HCT116 (cell line): Measurements from ENCODE around the gene MYLK4. TPM values are rescaled to one million over a fixed set of nuclear protein-coding genes. Genes with fewer than 3 reads are reported as not detected.

Experiments used
- ATAC-seq: fragments of 200-7000 bp; cut with Tn5 transposase; 2 replicates; pipeline ENCODE4 v1.9.1; 2020; ENCODE audit warnings: mild to moderate bottlenecking, moderate library complexity
- BruUV-seq: library from RNA; stranded (reverse); fragments of 400-500 nt; replicated peaks from 2 replicates; lab custom pipeline; 2021; lab: Mats Ljungman, UMichigan
- CTCF ChIA-PET: fragments of 300-600 bp; sonication (Branson Sonifier 250); formaldehyde crosslinking; loops from one replicate; lab custom pipeline; 2021; ENCODE audit warnings: antibody characterized with exemption; lab: Charles Lee
- POLR2A ChIA-PET: fragments of 300-600, 350-600 bp; sonication (Branson Sonifier 250); formaldehyde crosslinking; loops from one replicate; lab custom pipeline; 2021; ENCODE audit warnings: antibody characterized with exemption; lab: Charles Lee
- RAD21 ChIA-PET, 2 experiments: fragments of 300-600 bp; sonication (Branson Sonifier 250); formaldehyde crosslinking; loops; one replicate each; lab custom pipeline; 2023; ENCODE audit warnings: low total read pairs in 2 of 2; ENCODE audit not compliant: uncharacterized antibody in 2 of 2, unreplicated experiment in 2 of 2, low non-redundant PET in 1 of 2; lab: Charles Lee
- DNase-seq: peaks from one replicate; pipeline ENCODE4 v3.0.0-alpha.2; 2010; ENCODE audit warnings: low read depth, low spot score
- H2AFZ ChIP-seq: fragments of 200-600 bp; shearing (Covaris generic), sonication (generic); 2 replicates; pipeline ENCODE4 v1.6.1; 2017; ENCODE audit warnings: low read depth, mixed run types, mixed read lengths, antibody characterized with exemption, low read length; ENCODE audit not compliant: poor library complexity, severe bottlenecking
- H3K27ac ChIP-seq: 2 replicates; pipeline ENCODE4 v1.5.1; 2012; ENCODE audit warnings: low read depth, low read length
- H3K27me3 ChIP-seq: fragments of 200-600 bp; sonication (generic); 2 replicates; pipeline ENCODE4 v1.6.1; 2016; ENCODE audit warnings: mixed run types, low read length, mixed read lengths; ENCODE audit not compliant: insufficient read depth
- H3K36me3 ChIP-seq, 2 experiments: fragments of 200-500 bp in 1 of 2; fragments of 200-600 bp in 1 of 2; sonication (Bioruptor generic) in 1 of 2; sonication (generic) in 1 of 2; 2 replicates each; pipeline versions ENCODE4 v1.5.1 to v1.6.1; 2014 to 2016; ENCODE audit warnings: low read length in 2 of 2, inconsistent platforms in 1 of 2, mixed read lengths in 1 of 2, mixed run types in 1 of 2; ENCODE audit not compliant: insufficient read depth in 2 of 2, control insufficient read depth in 1 of 2
- H3K4me1 ChIP-seq, 2 experiments: fragments of 200-600 bp in 1 of 2; sonication (generic) in 1 of 2; 2 replicates each; pipeline versions ENCODE4 v1.5.1 to v1.6.1; 2012 to 2017; ENCODE audit warnings: low read length in 2 of 2, inconsistent platforms in 1 of 2, mild to moderate bottlenecking in 1 of 2, mixed read lengths in 1 of 2, mixed run types in 1 of 2, moderate library complexity in 1 of 2; ENCODE audit not compliant: insufficient read depth in 2 of 2, control insufficient read depth in 1 of 2
- H3K4me2 ChIP-seq: fragments of 200-600 bp; sonication (generic); 2 replicates; pipeline ENCODE4 v1.6.1; 2017; ENCODE audit warnings: mixed run types, low read length, mixed read lengths
- H3K4me3 ChIP-seq, 2 experiments: fragments of 200-600 bp in 1 of 2; sonication (generic) in 1 of 2; replicated peaks in 1 of 2; 2 replicates each; pipeline ENCODE4 v1.5.1; 2011 to 2016; ENCODE audit warnings: low read length in 2 of 2, control low read depth in 1 of 2, low read depth in 1 of 2, mild to moderate bottlenecking in 1 of 2, mixed read lengths in 1 of 2, mixed run types in 1 of 2
- H3K79me2 ChIP-seq: fragments of 200-600 bp; sonication (generic); 2 replicates; pipeline ENCODE4 v1.6.1; 2017; ENCODE audit warnings: mild to moderate bottlenecking, mixed run types, low read length, moderate library complexity, mixed read lengths; ENCODE audit not compliant: insufficient read depth
- H3K9ac ChIP-seq: fragments of 200-600 bp; sonication (generic); 2 replicates; pipeline ENCODE4 v1.6.1; 2016; ENCODE audit warnings: low read length, mixed read lengths
- H3K9me2 ChIP-seq: fragments of 200-600 bp; sonication (generic), shearing (Covaris generic); 2 replicates; pipeline ENCODE4 v1.6.1; 2017; ENCODE audit warnings: mixed run types, mild to moderate bottlenecking, moderate library complexity; ENCODE audit not compliant: insufficient read depth
- H3K9me3 ChIP-seq, 2 experiments: fragments of 200-500 bp in 1 of 2; fragments of 200-600 bp in 1 of 2; sonication (Bioruptor generic) in 1 of 2; sonication (generic) in 1 of 2; 2 replicates each; pipeline ENCODE4 v1.6.1; 2014 to 2017; ENCODE audit warnings: low read length in 2 of 2, mixed read lengths in 2 of 2, inconsistent platforms in 1 of 2, low read depth in 1 of 2, mild to moderate bottlenecking in 1 of 2, mixed run types in 1 of 2, moderate library complexity in 1 of 2; ENCODE audit not compliant: control insufficient read depth in 1 of 2, insufficient read depth in 1 of 2
- H4K20me1 ChIP-seq: fragments of 200-600 bp; sonication (generic), shearing (Covaris generic); 2 replicates; pipeline ENCODE4 v1.6.1; 2017; ENCODE audit warnings: mixed run types, mild to moderate bottlenecking, moderate library complexity; ENCODE audit not compliant: insufficient read depth
- CBX3 ChIP-seq: IDR thresholded peaks from 2 replicates; pipeline ENCODE4 v1.6.1; 2012; ENCODE audit warnings: low read depth
- EGR1 ChIP-seq: IDR thresholded peaks from 2 replicates; pipeline ENCODE4 v1.6.1; 2012; ENCODE audit warnings: low read depth
- ELF1 ChIP-seq: IDR thresholded peaks from 2 replicates; pipeline ENCODE4 v1.6.1; 2012; ENCODE audit warnings: low read depth, borderline replicate concordance
- EZH2 ChIP-seq: fragments of 200-600 bp; sonication (generic); IDR thresholded peaks from 2 replicates; pipeline ENCODE4 v1.6.1; 2017; ENCODE audit warnings: antibody characterized with exemption, mixed run types
- FOSL1 ChIP-seq: IDR thresholded peaks from 2 replicates; pipeline ENCODE4 v1.6.1; 2012; ENCODE audit warnings: low read depth
- POLR2A ChIP-seq: IDR thresholded peaks from 2 replicates; pipeline ENCODE4 v1.7.0; 2011; ENCODE audit warnings: borderline replicate concordance; ENCODE audit not compliant: insufficient read depth, insufficient read length; ENCODE audit errors: extremely low read depth
- POLR2AphosphoS5 ChIP-seq: IDR thresholded peaks from 2 replicates; pipeline ENCODE4 v1.6.1; 2011; ENCODE audit warnings: mild to moderate bottlenecking, low read depth, low read length, moderate library complexity
- SIN3A ChIP-seq: IDR thresholded peaks from 2 replicates; pipeline ENCODE4 v1.6.1; 2012; ENCODE audit warnings: low read depth
- SRF ChIP-seq: IDR thresholded peaks from 2 replicates; pipeline ENCODE4 v1.6.1; 2012; ENCODE audit warnings: low read depth
- ZNF274 ChIP-seq: fragments of 200-500 bp; sonication (Bioruptor generic); IDR thresholded peaks from 2 replicates; pipeline ENCODE4 v1.6.1; 2014; ENCODE audit warnings: mild to moderate bottlenecking, low read depth, low read length, inconsistent platforms
- intact Hi-C: fragments of 100-400 bp; cut with micrococcal nuclease; formaldehyde crosslinking; loops from 2 replicates; pipeline ENCODE4 v1.10.0; 2022
- total RNA-seq: library from RNA; stranded (reverse); gene quantifications from one replicate; pipeline ENCODE4 v1.2.1, GENCODE V29; 2021; ENCODE audit not compliant: unreplicated experiment
- TF ChIP-seq, protein P1 (sequence below), 3 experiments: fragments of 200-600 bp in 1 of 3; sonication (generic) in 1 of 3; IDR thresholded peaks in 2 of 3; conservative IDR thresholded peaks in 1 of 3; 2 replicates each; pipeline ENCODE4 v1.5.1; 2012 to 2017; ENCODE audit warnings: low read depth in 2 of 3, low read length in 2 of 3, antibody characterized with exemption in 1 of 3, borderline replicate concordance in 1 of 3, control low read depth in 1 of 3, mild to moderate bottlenecking in 1 of 3, mixed read lengths in 1 of 3, mixed run types in 1 of 3, moderate library complexity in 1 of 3; ENCODE audit not compliant: insufficient read depth in 1 of 3
- TF ChIP-seq, protein P2 (sequence below): IDR thresholded peaks from 2 replicates; pipeline ENCODE4 v1.6.1; 2012
- TF ChIP-seq, protein P3 (sequence below): IDR thresholded peaks from 2 replicates; pipeline ENCODE4 v1.6.1; 2012; ENCODE audit warnings: low read depth

Gene MYLK4
- total RNA-seq, 1 experiment from 2014 or later = 0.27 TPM

DNA sequence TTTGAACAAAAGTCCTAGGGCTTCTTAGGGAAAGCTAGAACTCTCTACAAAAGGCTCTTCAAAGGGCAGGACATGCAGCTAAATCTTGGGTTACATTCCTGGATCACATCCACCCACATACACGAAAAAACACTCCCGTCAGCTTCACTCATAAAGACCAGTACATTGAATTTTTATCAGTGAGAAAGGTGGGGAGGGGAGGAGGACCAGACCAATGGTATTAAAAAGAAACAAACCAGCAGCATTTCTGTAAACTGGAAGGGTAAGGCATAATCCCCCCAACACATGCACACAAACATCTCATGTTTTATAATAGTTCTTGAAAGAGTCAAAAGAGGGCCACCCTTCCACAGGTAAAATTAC, 31.6 kb downstream of the MYLK4 start:
- peaks cover 0 to 5% of the 10 kb centered on the region in 2 experiments; a peak in 2 of 4 replicates for H3K4me1 ChIP-seq
- H4K20me1 ChIP-seq = no peaks in the 10 kb centered on the region
- H3K79me2 ChIP-seq = no peaks in the 10 kb centered on the region
- H3K9me3 ChIP-seq = no peaks in the 10 kb centered on the region
- ChIA-PET CTCF (no interaction called here), RAD21 (no interaction called here), POLR2A (no interaction called here)
- no peaks in the 10 kb centered on the region for H3K27me3 ChIP-seq
- BruUV-seq = no TSS peak
- ATAC-seq (no peak), DNase-seq (no peak)
- H3K4me2 ChIP-seq = no peak overlapping the region
- TF ChIP-seq, protein P1, sequence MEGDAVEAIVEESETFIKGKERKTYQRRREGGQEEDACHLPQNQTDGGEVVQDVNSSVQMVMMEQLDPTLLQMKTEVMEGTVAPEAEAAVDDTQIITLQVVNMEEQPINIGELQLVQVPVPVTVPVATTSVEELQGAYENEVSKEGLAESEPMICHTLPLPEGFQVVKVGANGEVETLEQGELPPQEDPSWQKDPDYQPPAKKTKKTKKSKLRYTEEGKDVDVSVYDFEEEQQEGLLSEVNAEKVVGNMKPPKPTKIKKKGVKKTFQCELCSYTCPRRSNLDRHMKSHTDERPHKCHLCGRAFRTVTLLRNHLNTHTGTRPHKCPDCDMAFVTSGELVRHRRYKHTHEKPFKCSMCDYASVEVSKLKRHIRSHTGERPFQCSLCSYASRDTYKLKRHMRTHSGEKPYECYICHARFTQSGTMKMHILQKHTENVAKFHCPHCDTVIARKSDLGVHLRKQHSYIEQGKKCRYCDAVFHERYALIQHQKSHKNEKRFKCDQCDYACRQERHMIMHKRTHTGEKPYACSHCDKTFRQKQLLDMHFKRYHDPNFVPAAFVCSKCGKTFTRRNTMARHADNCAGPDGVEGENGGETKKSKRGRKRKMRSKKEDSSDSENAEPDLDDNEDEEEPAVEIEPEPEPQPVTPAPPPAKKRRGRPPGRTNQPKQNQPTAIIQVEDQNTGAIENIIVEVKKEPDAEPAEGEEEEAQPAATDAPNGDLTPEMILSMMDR (IDR thresholded peaks at IDR 0.05 in 2 of 3, conservative IDR thresholded peaks at IDR 0.05 in 1 of 3; ENCODE audit: borderline replicate concordance in 1 of 3, insufficient read depth in 1 of 3, low read depth in 2 of 3, low read length in 2 of 3) = no peak
- TF ChIP-seq, protein P2, sequence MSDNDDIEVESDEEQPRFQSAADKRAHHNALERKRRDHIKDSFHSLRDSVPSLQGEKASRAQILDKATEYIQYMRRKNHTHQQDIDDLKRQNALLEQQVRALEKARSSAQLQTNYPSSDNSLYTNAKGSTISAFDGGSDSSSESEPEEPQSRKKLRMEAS = no peak
- no peak overlapping the region for H3K9ac ChIP-seq
- no peaks in the 10 kb centered on the region for H3K36me3 ChIP-seq
- intact Hi-C loops = no loop called here
- no peak overlapping the region for H2AFZ ChIP-seq
- H3K4me3 ChIP-seq = no peak overlapping the region
- H3K9me2 ChIP-seq = no peaks in the 10 kb centered on the region
- H3K27ac ChIP-seq = no peak overlapping the region

DNA sequence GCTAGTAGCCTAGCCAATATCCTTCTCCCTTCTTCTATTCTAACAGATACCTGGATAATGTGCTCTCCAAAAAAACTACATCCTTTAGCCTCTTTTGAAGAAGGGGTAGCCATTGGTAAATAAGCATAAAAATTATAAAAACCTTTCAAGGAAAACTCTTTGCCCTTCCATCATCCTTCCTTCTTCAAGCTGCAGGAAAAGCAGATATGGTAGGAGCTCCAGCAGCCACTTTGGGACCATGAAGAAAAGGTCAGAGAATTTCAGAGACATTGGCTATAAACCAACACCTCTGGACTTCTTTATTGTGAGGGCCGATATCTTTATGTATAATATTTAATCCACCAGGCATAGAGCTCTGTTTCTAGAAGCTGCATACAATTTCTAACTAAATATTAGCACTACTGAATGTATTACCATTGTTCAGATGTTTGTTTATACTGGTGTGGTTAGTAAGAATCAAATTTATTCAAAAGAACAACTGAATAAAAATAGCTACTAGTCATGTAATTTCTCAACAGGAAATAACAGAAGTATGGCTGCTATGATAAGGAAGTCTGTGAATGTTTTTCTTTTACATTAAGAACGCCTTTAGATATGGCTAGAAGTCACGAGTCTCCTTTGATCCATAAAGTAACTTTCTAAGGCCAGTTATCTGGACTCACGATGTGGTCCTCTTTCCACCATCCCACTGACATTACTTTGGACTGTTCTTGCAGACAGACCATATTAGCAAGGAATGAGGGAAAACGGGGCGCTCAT, 32.2 kb downstream of the MYLK4 start:
- no peak overlapping the region for H3K4me2 ChIP-seq
- no peak overlapping the region for H3K27ac ChIP-seq
- H4K20me1 ChIP-seq = no peaks in the 10 kb centered on the region
- BruUV-seq = no TSS peak
- ChIA-PET RAD21 (no interaction called here), CTCF (no interaction called here), POLR2A (no interaction called here)
- H3K4me1 ChIP-seq = peaks cover 0 to 8% of the 10 kb centered on the region in 2 experiments; a peak in 2 of 4 replicates
- H2AFZ ChIP-seq = no peak overlapping the region
- intact Hi-C loops = no loop called here
- ATAC-seq = no peak
- no peaks in the 10 kb centered on the region for H3K79me2 ChIP-seq
- H3K36me3 ChIP-seq = no peaks in the 10 kb centered on the region
- no peak for DNase-seq
- H3K9me3 ChIP-seq = no peaks in the 10 kb centered on the region
- no peaks in the 10 kb centered on the region for H3K9me2 ChIP-seq
- no peak for TF ChIP-seq SRF
- no peak for TF ChIP-seq ELF1
- TF ChIP-seq POLR2AphosphoS5 = no peak
- TF ChIP-seq FOSL1 = no peak
- no peak for TF ChIP-seq POLR2A
- no peak for TF ChIP-seq CBX3
- TF ChIP-seq EGR1 = no peak
- TF ChIP-seq, protein P3, sequence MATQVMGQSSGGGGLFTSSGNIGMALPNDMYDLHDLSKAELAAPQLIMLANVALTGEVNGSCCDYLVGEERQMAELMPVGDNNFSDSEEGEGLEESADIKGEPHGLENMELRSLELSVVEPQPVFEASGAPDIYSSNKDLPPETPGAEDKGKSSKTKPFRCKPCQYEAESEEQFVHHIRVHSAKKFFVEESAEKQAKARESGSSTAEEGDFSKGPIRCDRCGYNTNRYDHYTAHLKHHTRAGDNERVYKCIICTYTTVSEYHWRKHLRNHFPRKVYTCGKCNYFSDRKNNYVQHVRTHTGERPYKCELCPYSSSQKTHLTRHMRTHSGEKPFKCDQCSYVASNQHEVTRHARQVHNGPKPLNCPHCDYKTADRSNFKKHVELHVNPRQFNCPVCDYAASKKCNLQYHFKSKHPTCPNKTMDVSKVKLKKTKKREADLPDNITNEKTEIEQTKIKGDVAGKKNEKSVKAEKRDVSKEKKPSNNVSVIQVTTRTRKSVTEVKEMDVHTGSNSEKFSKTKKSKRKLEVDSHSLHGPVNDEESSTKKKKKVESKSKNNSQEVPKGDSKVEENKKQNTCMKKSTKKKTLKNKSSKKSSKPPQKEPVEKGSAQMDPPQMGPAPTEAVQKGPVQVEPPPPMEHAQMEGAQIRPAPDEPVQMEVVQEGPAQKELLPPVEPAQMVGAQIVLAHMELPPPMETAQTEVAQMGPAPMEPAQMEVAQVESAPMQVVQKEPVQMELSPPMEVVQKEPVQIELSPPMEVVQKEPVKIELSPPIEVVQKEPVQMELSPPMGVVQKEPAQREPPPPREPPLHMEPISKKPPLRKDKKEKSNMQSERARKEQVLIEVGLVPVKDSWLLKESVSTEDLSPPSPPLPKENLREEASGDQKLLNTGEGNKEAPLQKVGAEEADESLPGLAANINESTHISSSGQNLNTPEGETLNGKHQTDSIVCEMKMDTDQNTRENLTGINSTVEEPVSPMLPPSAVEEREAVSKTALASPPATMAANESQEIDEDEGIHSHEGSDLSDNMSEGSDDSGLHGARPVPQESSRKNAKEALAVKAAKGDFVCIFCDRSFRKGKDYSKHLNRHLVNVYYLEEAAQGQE = no peak
- no peak for TF ChIP-seq EZH2
- TF ChIP-seq ZNF274 = no peak
- no peak for TF ChIP-seq SIN3A
- H3K4me3 ChIP-seq = no peak overlapping the region
- no peaks in the 10 kb centered on the region for H3K27me3 ChIP-seq
- H3K9ac ChIP-seq = no peak overlapping the region
